Measurements from ENCODE around the gene SLC35A3.

SLC35A3 gene

DNA sequence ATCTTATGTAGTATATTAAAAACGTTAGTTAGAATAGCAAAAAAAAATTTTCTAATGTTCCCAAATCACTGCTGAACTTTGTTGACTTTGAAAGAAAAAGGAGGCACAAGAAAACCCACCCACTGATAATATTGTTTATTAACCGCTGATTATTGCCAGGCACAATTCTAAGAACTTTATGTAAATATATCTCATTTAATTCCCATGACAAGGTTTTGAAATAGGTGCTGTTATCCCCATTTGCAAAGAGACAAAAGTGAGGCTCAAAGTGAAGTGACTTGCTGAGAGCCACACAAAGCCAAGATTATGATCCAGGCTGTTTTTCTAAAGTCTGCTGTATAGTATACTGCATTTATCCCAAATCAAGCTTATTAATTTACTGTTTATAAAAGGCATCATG is 106.5 kb downstream of the SLC35A3 start:
- ATAC-seq (ENCODE audit: low read depth) (no peak), DNase-seq (ENCODE audit: low spot score) (no peak)
- Histone ChIP-seq H3K4me3 (ENCODE audit: severe bottlenecking) (no peak overlapping the region), H3K4me1 (ENCODE audit: insufficient read depth, poor library complexity, severe bottlenecking) (no peaks in the 10 kb centered on the region), H3K27me3 (ENCODE audit: insufficient read depth, poor library complexity, severe bottlenecking) (no peaks in the 10 kb centered on the region), H3K27ac (ENCODE audit: poor library complexity, severe bottlenecking) (no peak overlapping the region), H3K36me3 (ENCODE audit: low read depth) (peaks cover 97% of the 10 kb centered on the region), H3K9me3 (ENCODE audit: severe bottlenecking) (no peaks in the 10 kb centered on the region)
- TF ChIP-seq, protein P1, sequence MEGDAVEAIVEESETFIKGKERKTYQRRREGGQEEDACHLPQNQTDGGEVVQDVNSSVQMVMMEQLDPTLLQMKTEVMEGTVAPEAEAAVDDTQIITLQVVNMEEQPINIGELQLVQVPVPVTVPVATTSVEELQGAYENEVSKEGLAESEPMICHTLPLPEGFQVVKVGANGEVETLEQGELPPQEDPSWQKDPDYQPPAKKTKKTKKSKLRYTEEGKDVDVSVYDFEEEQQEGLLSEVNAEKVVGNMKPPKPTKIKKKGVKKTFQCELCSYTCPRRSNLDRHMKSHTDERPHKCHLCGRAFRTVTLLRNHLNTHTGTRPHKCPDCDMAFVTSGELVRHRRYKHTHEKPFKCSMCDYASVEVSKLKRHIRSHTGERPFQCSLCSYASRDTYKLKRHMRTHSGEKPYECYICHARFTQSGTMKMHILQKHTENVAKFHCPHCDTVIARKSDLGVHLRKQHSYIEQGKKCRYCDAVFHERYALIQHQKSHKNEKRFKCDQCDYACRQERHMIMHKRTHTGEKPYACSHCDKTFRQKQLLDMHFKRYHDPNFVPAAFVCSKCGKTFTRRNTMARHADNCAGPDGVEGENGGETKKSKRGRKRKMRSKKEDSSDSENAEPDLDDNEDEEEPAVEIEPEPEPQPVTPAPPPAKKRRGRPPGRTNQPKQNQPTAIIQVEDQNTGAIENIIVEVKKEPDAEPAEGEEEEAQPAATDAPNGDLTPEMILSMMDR (IDR thresholded peaks at IDR 0.05; ENCODE audit: poor library complexity, severe bottlenecking): no peak

DNA sequence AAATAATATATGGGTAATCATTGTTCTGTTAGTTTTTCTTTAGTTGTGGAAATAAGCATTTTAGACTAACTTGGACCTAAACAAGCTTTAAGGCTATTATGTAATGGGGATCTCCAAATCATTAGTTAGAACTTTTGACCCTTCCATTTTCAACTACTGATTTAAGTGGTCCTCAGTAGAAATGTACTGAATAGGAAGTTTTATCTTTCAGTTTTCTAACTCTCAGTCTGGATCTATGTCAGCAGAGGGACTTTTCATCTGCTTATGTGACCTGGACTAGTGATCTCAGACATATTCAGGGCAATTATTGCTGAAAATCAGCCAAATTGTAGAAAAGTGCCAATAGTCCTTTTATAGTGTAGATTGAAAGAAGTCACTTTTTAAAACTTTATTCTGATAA is 106.9 kb downstream of the SLC35A3 start:
- Histone ChIP-seq H3K36me3 (ENCODE audit: low read depth) (peaks cover 97% of the 10 kb centered on the region), H3K4me1 (ENCODE audit: insufficient read depth, poor library complexity, severe bottlenecking) (no peaks in the 10 kb centered on the region), H3K27me3 (ENCODE audit: insufficient read depth, poor library complexity, severe bottlenecking) (no peaks in the 10 kb centered on the region), H3K9me3 (ENCODE audit: severe bottlenecking) (no peaks in the 10 kb centered on the region), H3K27ac (ENCODE audit: poor library complexity, severe bottlenecking) (no peak overlapping the region), H3K4me3 (ENCODE audit: severe bottlenecking) (no peak overlapping the region)
- DNase-seq (ENCODE audit: low spot score) (no peak), ATAC-seq (ENCODE audit: low read depth) (no peak)
- TF ChIP-seq, protein P1 (IDR thresholded peaks at IDR 0.05; ENCODE audit: poor library complexity, severe bottlenecking): no peak

DNA sequence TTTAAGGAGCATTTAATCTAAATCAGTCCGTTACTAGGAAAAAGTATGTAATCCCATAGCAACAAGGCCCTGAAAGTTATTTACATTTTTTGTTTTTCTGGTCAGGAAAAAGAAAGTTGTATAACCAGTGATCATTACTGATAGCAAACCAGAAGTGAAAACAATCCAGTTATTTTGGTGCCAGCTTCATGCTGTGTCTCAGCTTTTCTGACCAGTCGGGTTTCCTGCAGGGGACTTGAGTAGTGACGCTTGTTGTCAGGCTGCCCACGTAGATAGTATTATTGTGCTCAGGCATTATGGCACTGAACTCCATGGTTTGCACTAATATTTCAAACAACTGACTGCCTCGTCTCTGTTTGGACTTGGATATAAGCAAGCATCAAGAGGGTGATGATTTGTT is 107.7 kb downstream of the SLC35A3 start:
- TF ChIP-seq, protein P1 (IDR thresholded peaks at IDR 0.05; ENCODE audit: poor library complexity, severe bottlenecking): no peak
- Histone ChIP-seq H3K27me3 (ENCODE audit: insufficient read depth, poor library complexity, severe bottlenecking) (no peaks in the 10 kb centered on the region), H3K4me1 (ENCODE audit: insufficient read depth, poor library complexity, severe bottlenecking) (no peaks in the 10 kb centered on the region), H3K36me3 (ENCODE audit: low read depth) (peaks cover 97% of the 10 kb centered on the region), H3K27ac (ENCODE audit: poor library complexity, severe bottlenecking) (no peak overlapping the region), H3K9me3 (ENCODE audit: severe bottlenecking) (no peaks in the 10 kb centered on the region), H3K4me3 (ENCODE audit: severe bottlenecking) (no peak overlapping the region)
- ATAC-seq (ENCODE audit: low read depth): no peak
- DNase-seq (ENCODE audit: low spot score): no peak

DNA sequence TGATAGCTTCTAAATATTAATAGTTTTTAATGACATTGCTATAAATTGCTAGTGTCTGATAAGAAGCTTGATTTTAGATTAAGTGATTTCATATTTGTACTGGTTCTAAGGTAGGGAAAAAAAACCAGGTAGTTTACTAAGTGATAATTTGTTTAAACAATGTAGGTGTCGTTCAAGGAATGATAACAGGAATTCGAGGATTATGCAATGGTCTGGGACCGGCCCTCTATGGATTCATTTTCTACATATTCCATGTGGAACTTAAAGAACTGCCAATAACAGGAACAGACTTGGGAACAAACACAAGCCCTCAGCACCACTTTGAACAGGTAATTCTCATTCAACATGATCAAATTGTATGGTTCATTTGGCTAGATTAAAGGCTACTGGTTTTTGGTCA is 110.5 kb downstream of the SLC35A3 start:
- no peaks in the 10 kb centered on the region for H3K9me3 ChIP-seq (ENCODE audit: severe bottlenecking)
- no peaks in the 10 kb centered on the region for H3K4me1 ChIP-seq (ENCODE audit: insufficient read depth, poor library complexity, severe bottlenecking)
- no peak for ATAC-seq (ENCODE audit: low read depth)
- H3K4me3 ChIP-seq (ENCODE audit: severe bottlenecking): no peak overlapping the region
- peaks cover 97% of the 10 kb centered on the region for H3K36me3 ChIP-seq (ENCODE audit: low read depth)
- no peak for DNase-seq (ENCODE audit: low spot score)
- H3K27ac ChIP-seq (ENCODE audit: poor library complexity, severe bottlenecking): no peak overlapping the region
- no peaks in the 10 kb centered on the region for H3K27me3 ChIP-seq (ENCODE audit: insufficient read depth, poor library complexity, severe bottlenecking)
- TF ChIP-seq, protein P1 (IDR thresholded peaks at IDR 0.05; ENCODE audit: poor library complexity, severe bottlenecking): no peak

All from RWPE2 (cell line).